Effector CD8-positive, alpha-beta T cell (primary cell): ENCODE data around the gene ADIG.

Experiments used
- DNase-seq: peaks from one replicate; lab custom pipeline; 2025; lab: John Stamatoyannopoulos, UW

The ADIG gene

GRCh38 chr20:38633577-38634093 is 52.6 kb downstream of the ADIG start:
- DNase-seq, result peak; percentile 28

DNA sequence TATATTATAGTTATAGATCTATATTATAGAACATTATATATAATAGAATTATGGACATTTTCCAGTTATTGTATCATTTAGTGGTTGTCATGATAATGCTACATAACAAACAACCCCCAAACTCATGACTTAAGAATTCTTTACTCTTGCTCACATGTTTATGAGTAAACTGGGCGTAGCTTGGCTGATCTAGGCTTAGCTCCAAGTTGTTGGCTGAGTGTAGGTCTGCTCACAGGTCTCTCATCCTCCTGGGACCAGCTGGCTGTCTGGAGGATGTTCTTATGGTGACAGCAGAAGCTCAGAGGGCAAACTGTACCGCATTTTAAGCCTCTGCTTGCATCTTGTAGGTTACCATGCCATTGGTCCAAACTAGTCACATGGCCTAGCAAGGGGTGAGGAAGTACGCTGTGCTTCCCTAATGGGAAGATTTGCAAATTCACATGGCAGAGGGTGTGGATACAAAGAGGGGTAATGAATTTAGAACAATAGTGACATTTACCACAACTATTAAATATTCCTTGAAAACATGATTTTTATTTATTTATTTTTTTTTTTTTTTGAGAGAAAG is 54.8 kb downstream of the ADIG start:
- no peak for DNase-seq
